Skeletal muscle tissue (tissue), 4 donors: ENCODE results near the gene FBXO30. TPM values are rescaled to one million over a fixed set of nuclear protein-coding genes. Genes with fewer than 3 reads are reported as not detected.

Experiments used
- H3K27ac ChIP-seq: one replicate; pipeline ENCODE4 v1.7.0; 2013; ENCODE audit warnings: mild to moderate bottlenecking, low read depth, low read length, inconsistent platforms
- H3K27me3 ChIP-seq, 3 donors: one replicate each; pipeline ENCODE4 v1.7.0; 2013; ENCODE audit warnings: low read length in 3 of 3; ENCODE audit not compliant: control insufficient read depth in 3 of 3, insufficient read depth in 3 of 3
- H3K36me3 ChIP-seq, 3 donors: one replicate each; pipeline ENCODE4 v1.7.0; 2013; ENCODE audit warnings: low read length in 3 of 3; ENCODE audit not compliant: control insufficient read depth in 3 of 3, insufficient read depth in 3 of 3
- H3K4me1 ChIP-seq, 3 donors: one replicate each; pipeline ENCODE4 v1.7.0; 2013; ENCODE audit warnings: low read length in 3 of 3, mild to moderate bottlenecking in 3 of 3; ENCODE audit not compliant: control insufficient read depth in 3 of 3, insufficient read depth in 3 of 3
- H3K4me3 ChIP-seq, 3 donors: one replicate each; pipeline ENCODE4 v1.7.0; 2013; ENCODE audit warnings: low read length in 3 of 3
- H3K9ac ChIP-seq, 3 donors: one replicate each; pipeline ENCODE4 v1.7.0; 2013; ENCODE audit warnings: low read length in 3 of 3, mild to moderate bottlenecking in 3 of 3, moderate library complexity in 2 of 3, low read depth in 1 of 3
- H3K9me3 ChIP-seq, 3 donors: one replicate each; pipeline ENCODE4 v1.7.0; 2013; ENCODE audit warnings: low read length in 3 of 3; ENCODE audit not compliant: control insufficient read depth in 3 of 3
- total RNA-seq: library from RNA; depleted of rRNA; stranded (reverse); fragments of >200 nt; gene quantifications from one replicate; pipeline ENCODE4 v1.2.3, GENCODE V29; 2014
- donor health status: Osteomylitis.

Gene FBXO30
- total RNA-seq, 1 donor from 2014 or later, result 14.1 TPM

GRCh38 chr6:145822456-145822855 lies 7.9 kb upstream of the FBXO30 start:
- no peak overlapping the region for H3K9ac ChIP-seq
- H3K27ac ChIP-seq, result no peak overlapping the region
- H3K9me3 ChIP-seq, result no peaks in the 10 kb centered on the region
- no peak overlapping the region for H3K4me3 ChIP-seq
- H3K4me1 ChIP-seq, result peaks cover 6 to 18% (median 10%) of the 10 kb centered on the region in 3 donors
- H3K36me3 ChIP-seq, result no peaks in the 10 kb centered on the region
- no peaks in the 10 kb centered on the region for H3K27me3 ChIP-seq

- no peak overlapping the region for H3K4me3 ChIP-seq
- H3K27ac ChIP-seq, result no peak overlapping the region
- H3K9me3 ChIP-seq, result no peaks in the 10 kb centered on the region
- H3K9ac ChIP-seq, result no peak overlapping the region
- H3K27me3 ChIP-seq, result no peaks in the 10 kb centered on the region
- H3K4me1 ChIP-seq, result peaks cover 13 to 26% (median 20%) of the 10 kb centered on the region in 3 donors
- no peaks in the 10 kb centered on the region for H3K36me3 ChIP-seq
Observed at GRCh38 chr6:145819994-145820393, 5.4 kb upstream of the FBXO30 start.

DNA sequence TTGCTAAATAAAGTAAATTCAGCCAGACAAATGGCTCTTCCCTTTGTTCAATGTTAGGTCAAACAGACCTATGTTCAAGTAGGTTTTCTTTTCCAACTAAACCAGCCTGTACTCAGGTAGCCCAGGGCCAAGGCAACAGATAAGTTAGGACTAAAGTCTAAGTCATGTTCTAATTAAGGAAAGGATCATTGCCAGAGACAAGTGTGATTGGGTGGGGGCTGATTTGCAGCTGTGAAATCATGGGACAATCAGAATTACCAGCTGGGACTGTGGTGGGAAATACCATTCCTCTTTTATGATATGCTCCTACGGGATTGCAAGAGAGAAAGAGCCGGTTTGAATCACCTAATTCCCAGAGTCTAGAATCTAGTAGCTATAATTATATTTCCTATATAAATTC lies 4.2 kb upstream of the FBXO30 start:
- H3K9ac ChIP-seq, result no peak overlapping the region
- no peak overlapping the region for H3K4me3 ChIP-seq
- H3K27ac ChIP-seq, result peak overlapping the region; percentile 65
- H3K4me1 ChIP-seq, result peaks cover 13 to 17% (median 14%) of the 10 kb centered on the region in 3 donors
- no peaks in the 10 kb centered on the region for H3K9me3 ChIP-seq
- H3K27me3 ChIP-seq, result no peaks in the 10 kb centered on the region
- H3K36me3 ChIP-seq, result no peaks in the 10 kb centered on the region

DNA sequence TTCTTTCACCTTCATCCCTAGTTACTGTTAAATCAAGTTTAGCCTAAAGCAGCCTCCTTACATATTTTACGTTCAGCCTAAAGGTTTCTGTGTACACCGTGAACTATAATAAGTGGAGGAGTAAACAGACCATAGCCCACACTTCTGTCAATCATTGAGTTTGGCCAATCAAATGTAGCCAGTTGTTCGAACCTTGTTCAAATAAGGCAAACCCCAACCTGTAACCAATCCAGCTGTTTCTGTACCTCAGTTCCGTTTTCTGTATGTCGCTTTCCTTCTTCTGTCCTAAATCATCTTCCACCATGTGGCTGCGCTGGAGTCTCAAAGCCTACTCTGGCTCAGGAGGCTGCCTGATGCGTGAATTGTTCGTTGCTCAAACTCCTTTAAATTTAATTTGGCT lies 1.8 kb upstream of the FBXO30 start:
- Histone ChIP-seq H3K27me3 (no peaks in the 10 kb centered on the region), H3K4me1 (peaks cover 13 to 20% (median 18%) of the 10 kb centered on the region in 3 donors), H3K9me3 (no peaks in the 10 kb centered on the region), H3K4me3 (peak overlapping the region; percentile 0 to 92 (median 34)), H3K27ac (peak overlapping the region; percentile 97), H3K36me3 (no peaks in the 10 kb centered on the region), H3K9ac (peak overlapping the region in 1 of 3 donors; percentile 97)

DNA sequence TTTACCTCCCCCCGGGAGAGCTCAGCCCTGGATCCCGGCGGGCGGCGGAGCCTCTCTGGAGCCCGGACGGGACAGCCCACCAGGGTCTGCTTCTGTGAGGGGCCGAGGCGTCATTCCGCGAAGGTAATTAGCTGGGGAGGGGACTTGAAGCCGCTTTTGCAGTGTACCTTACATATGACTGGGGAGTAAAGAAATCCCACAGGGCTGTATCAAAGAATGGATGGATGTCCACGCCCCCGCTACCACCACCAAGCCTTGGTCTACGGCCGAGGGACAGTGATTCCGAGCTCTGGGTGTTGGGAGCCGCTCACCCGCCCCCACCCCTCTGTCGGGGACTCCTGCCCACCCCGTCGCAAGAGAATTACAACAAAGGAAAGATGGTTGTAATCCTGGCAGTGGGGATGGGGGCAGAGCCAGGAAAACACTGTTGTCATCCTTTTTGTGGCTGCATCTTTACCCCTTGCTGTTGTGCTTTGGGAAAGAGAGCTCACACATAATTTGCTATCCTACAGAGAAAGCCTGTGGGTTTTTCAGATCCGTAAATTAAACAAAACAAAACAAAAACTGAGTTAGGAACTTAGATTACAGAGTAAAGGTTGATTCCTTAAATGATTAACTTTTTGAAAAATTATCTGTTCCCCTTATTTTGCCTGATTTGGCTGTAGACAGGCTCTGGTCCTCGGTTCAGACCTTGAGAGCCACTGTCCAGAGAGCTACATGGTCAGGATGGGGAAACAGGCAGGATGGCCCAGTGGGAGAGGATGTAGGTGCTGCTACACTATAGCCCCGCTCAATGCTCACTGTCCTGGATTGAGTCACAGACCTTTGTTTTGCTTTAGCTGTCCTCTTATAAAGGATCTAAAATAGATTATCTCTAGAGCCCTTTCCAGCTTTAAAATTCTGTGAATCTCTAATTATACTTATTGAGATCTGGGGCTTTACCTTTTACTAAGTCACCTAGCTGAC lies 997 bp upstream of the FBXO30 start:
- H3K9ac ChIP-seq, result peak overlapping the region; percentile 97 to 98 (median 98)
- peaks cover 17 to 23% (median 22%) of the 10 kb centered on the region in 3 donors for H3K4me1 ChIP-seq
- no peaks in the 10 kb centered on the region for H3K27me3 ChIP-seq
- peak overlapping the region; percentile 90 to 96 (median 92) for H3K4me3 ChIP-seq
- peak overlapping the region; percentile 97 for H3K27ac ChIP-seq
- H3K36me3 ChIP-seq, result no peaks in the 10 kb centered on the region
- H3K9me3 ChIP-seq, result no peaks in the 10 kb centered on the region

GRCh38 chr6:145814035-145814500 lies 527 bp downstream of the FBXO30 start:
- H3K4me1 ChIP-seq, result peaks cover 23 to 28% (median 24%) of the 10 kb centered on the region in 3 donors
- H3K4me3 ChIP-seq, result peak overlapping the region; percentile 77 to 86 (median 84)
- H3K36me3 ChIP-seq, result no peaks in the 10 kb centered on the region
- peak overlapping the region; percentile 97 for H3K27ac ChIP-seq
- no peaks in the 10 kb centered on the region for H3K9me3 ChIP-seq
- no peaks in the 10 kb centered on the region for H3K27me3 ChIP-seq
- H3K9ac ChIP-seq, result peak overlapping the region; percentile 86 to 97 (median 87)

DNA sequence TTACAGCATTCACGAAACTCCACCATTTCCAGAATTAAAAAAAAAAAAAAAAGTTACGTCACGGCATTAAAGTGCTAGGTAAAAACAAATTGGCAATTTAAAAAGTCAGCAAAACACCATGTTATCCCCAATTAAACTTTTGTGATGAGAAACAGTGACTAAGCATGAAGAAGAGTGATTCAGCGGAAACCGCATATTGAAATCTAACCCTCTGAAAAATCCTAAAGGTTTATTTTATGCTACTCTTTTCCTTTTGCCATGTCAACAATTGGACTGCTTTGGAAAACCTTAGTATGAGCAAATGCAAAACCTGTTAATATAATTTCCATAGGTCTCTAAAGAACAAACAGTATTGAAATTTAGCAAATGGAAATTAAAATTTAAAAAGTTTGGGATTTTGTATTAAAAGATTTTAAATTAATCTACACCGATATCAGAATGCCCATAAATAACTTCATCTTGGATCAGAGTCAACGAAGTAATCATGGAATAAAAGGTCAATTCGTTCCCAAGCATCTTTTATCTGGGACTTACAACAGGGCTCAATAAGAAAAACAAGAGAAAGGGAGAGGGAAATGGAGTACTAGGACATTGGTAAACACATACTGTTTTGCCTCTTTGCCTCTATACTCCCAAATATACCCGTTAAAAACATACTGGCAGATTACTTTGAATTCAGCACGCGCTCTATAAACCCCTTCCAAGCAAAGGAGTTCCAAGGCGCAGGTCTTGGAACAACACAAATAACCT lies 1.1 kb downstream of the FBXO30 start:
- Histone ChIP-seq H3K27ac (peak overlapping the region; percentile 97), H3K36me3 (no peaks in the 10 kb centered on the region), H3K4me3 (peak overlapping the region; percentile 77 to 86 (median 84)), H3K27me3 (no peaks in the 10 kb centered on the region), H3K4me1 (peaks cover 19 to 30% (median 24%) of the 10 kb centered on the region in 3 donors), H3K9ac (peak overlapping the region; percentile 86 to 97 (median 87)), H3K9me3 (no peaks in the 10 kb centered on the region)

DNA sequence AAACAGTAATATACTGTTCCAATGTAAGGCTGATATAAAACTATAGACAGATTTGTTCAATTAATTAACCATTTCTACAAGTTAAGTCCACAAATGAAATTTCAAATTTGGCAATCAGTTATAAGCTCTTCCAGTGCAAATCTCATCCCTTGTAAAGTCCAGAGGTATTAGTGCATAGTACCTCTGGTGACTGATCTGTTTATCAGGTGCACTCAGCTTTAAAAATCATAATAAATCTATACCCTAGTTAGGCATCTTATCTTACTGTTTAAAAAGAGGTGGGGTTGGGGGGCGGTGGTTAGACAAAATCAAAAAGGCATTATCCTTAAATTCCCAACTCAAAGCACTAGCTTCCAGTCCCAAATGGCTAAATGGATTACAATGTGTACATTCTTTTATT lies 2.9 kb downstream of the FBXO30 start:
- Histone ChIP-seq H3K27me3 (no peaks in the 10 kb centered on the region), H3K9me3 (no peaks in the 10 kb centered on the region), H3K27ac (no peak overlapping the region), H3K4me1 (peaks cover 18 to 32% (median 20%) of the 10 kb centered on the region in 3 donors), H3K4me3 (no peak overlapping the region), H3K9ac (no peak overlapping the region), H3K36me3 (no peaks in the 10 kb centered on the region)

GRCh38 chr6:145809785-145810184 lies 4.8 kb downstream of the FBXO30 start:
- Histone ChIP-seq H3K9me3 (no peaks in the 10 kb centered on the region), H3K27ac (no peak overlapping the region), H3K4me3 (no peak overlapping the region), H3K9ac (no peak overlapping the region), H3K4me1 (peaks cover 10 to 21% (median 12%) of the 10 kb centered on the region in 3 donors), H3K36me3 (peaks cover 4 to 14% (median 10%) of the 10 kb centered on the region in 3 donors), H3K27me3 (no peaks in the 10 kb centered on the region)
